ENCODE data around the gene IMPA2. TPM values are rescaled to one million over a fixed set of nuclear protein-coding genes. Genes with fewer than 3 reads are reported as not detected.

Gene IMPA2
- polyA plus RNA-seq, 4 donors = 22.6 to 58.3 (median 36.8) TPM

- Histone ChIP-seq H3K4me1 (ENCODE audit: control insufficient read depth in 3 of 3, insufficient read depth in 2 of 3, low read depth in 1 of 3, low read length in 2 of 3) (peaks cover 0 to 24% (median 4%) of the 10 kb centered on the region in 3 donors), H3K27ac (ENCODE audit: low read depth in 1 of 3, low read length in 2 of 3) (no peak overlapping the region), H3K36me3 (ENCODE audit: control insufficient read depth in 3 of 3, insufficient read depth in 2 of 3, low read depth in 1 of 3, low read length in 3 of 3) (peaks cover 0 to 75% (median 5%) of the 10 kb centered on the region in 3 donors), H3K9me3 (ENCODE audit: control insufficient read depth in 2 of 2, insufficient read depth in 1 of 2, low read depth in 1 of 2, low read length in 1 of 2) (no peaks in the 10 kb centered on the region), H3K27me3 (ENCODE audit: control insufficient read depth in 3 of 3, insufficient read depth in 3 of 3, low read length in 3 of 3) (no peaks in the 10 kb centered on the region), H3K4me3 (ENCODE audit: low read depth in 1 of 3, low read length in 3 of 3) (no peak overlapping the region)
- DNase-seq (no peak), FAIRE-seq (no peak)
- 86 to 90% (median 89%) methylated on average over 17 of the region's 17 CpGs for WGBS, 3 donors
Measured at GRCh38 chr18:12014086-12014485, 32.8 kb downstream of the IMPA2 start.

DNA sequence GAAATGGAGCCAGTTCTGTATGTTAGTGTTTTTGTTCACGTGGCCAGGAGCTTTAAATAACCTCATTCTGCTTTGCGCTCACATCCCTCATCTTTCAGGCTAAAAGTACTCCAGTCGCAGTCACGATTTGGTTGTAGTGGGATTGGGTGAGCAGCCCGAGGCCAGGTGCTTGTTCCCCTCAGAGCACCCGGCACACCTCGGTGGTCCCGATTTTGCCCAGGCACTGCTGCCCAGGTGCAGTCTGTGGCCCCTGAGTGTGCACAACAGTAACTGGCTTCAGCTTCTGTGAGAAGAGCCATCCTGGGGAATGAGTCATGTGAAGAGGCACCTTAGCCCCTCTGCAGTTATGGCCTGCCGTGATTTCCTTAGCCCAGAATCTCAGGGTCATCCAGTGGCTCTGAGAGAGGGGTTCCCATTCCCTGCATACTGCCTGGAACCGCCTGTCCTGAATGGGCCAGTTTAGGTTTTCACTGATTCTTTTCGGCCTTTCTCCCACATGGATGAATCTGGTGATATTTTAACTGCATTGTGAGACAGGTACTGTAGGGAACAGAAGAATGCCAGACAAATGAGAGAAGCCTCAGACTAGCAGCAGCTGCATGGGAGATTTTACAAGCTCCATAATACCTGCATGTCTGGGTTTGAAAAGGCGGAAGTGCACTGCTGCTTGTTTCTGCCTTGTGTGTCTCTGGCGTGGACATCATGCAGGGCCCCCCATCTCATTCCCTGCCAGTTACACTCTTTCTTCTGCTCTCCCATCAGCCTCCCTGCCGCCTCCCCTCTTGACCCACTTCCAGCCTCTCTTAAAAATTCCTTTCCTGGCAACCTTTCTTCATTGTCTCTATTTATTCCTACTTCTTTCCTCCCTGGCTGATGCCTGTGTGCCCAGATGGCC, 33.5 kb downstream of the IMPA2 start:
- WGBS, 3 donors = 55 to 82% (median 62%) methylated on average over 14 of the region's 14 CpGs
- Histone ChIP-seq H3K27me3 (ENCODE audit: control insufficient read depth in 3 of 3, insufficient read depth in 3 of 3, low read length in 3 of 3) (no peaks in the 10 kb centered on the region), H3K27ac (ENCODE audit: low read depth in 1 of 3, low read length in 2 of 3) (peak overlapping the region; percentile 66 to 92 (median 84)), H3K9me3 (ENCODE audit: control insufficient read depth in 2 of 2, insufficient read depth in 1 of 2, low read depth in 1 of 2, low read length in 1 of 2) (no peaks in the 10 kb centered on the region), H3K4me3 (ENCODE audit: low read depth in 1 of 3, low read length in 3 of 3) (no peak overlapping the region), H3K36me3 (ENCODE audit: control insufficient read depth in 3 of 3, insufficient read depth in 2 of 3, low read depth in 1 of 3, low read length in 3 of 3) (peaks cover 0 to 68% (median 5%) of the 10 kb centered on the region in 3 donors), H3K4me1 (ENCODE audit: control insufficient read depth in 3 of 3, insufficient read depth in 2 of 3, low read depth in 1 of 3, low read length in 2 of 3) (peaks cover 0 to 21% (median 1%) of the 10 kb centered on the region in 3 donors)
- FAIRE-seq (no peak), DNase-seq (peak in 1 of 2 donors; percentile 44)

DNA sequence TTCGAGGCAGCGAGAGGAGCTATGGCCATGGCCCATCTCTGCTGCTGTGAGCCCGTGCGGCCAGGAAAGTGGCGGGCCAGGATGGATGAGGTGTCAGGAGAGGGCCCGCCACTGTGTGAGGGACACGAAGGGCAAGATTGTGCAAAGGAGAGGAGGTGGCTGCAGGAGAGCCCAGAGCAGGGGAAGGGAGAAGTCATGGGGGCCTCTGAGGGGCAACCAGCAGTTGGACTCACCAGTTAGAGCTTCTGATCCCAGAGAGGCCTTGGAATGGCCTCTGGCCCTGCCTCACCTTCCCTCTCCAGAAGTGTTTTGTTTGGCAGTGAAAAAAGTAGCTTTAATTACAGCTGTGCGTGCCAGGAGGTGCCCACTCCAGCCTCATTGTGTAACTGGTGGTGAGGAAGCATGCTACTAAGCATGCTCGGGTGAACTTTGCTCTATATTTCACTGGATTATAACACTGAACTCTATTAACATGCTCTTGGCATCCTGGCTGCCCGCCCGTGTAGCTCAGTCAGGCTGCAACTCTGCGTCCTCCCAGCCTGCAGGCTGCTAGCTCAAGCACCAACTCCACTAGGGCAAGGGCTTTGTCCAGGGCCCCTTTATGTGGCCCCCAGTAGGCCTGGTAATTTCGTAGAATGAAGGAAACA, 34.2 kb downstream of the IMPA2 start:
- Histone ChIP-seq H3K4me3 (ENCODE audit: low read depth in 1 of 3, low read length in 3 of 3) (no peak overlapping the region), H3K36me3 (ENCODE audit: control insufficient read depth in 3 of 3, insufficient read depth in 2 of 3, low read depth in 1 of 3, low read length in 3 of 3) (peaks cover 0 to 62% (median 5%) of the 10 kb centered on the region in 3 donors), H3K4me1 (ENCODE audit: control insufficient read depth in 3 of 3, insufficient read depth in 2 of 3, low read depth in 1 of 3, low read length in 2 of 3) (peaks cover 0 to 21% (median 1%) of the 10 kb centered on the region in 3 donors), H3K27ac (ENCODE audit: low read depth in 1 of 3, low read length in 2 of 3) (peak overlapping the region; percentile 66 to 92 (median 84)), H3K27me3 (ENCODE audit: control insufficient read depth in 3 of 3, insufficient read depth in 3 of 3, low read length in 3 of 3) (no peaks in the 10 kb centered on the region), H3K9me3 (ENCODE audit: control insufficient read depth in 2 of 2, insufficient read depth in 1 of 2, low read depth in 1 of 2, low read length in 1 of 2) (no peaks in the 10 kb centered on the region)
- 14 to 47% (median 27%) methylated on average over 13 of the region's 13 CpGs for WGBS, 3 donors
- peak; percentile 83 to 94 for DNase-seq
- no peak for FAIRE-seq

DNA sequence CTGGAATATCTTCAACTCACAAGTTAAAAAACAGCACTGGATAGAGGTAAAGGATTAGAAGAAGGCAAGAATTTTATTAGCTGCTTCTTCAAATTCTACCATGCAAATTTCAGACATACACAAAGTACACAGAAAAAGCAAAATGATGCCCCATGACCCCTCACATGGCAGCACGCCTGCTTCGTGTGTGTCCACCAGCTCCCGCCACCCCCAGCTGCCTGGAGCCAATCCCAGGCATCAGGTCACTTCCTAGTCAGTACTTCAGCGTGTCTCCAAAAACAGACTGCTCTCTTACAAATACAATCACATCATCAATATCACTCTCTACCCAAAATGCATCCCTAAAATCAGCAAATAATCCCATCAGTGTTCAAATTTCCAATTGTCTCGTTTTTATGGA, 35.8 kb downstream of the IMPA2 start:
- no peak overlapping the region for H3K27ac ChIP-seq (ENCODE audit: low read depth in 1 of 3, low read length in 2 of 3)
- no peak for FAIRE-seq
- H3K9me3 ChIP-seq (ENCODE audit: control insufficient read depth in 2 of 2, insufficient read depth in 1 of 2, low read depth in 1 of 2, low read length in 1 of 2) = no peaks in the 10 kb centered on the region
- peaks cover 0 to 21% (median 1%) of the 10 kb centered on the region in 3 donors for H3K4me1 ChIP-seq (ENCODE audit: control insufficient read depth in 3 of 3, insufficient read depth in 2 of 3, low read depth in 1 of 3, low read length in 2 of 3)
- H3K27me3 ChIP-seq (ENCODE audit: control insufficient read depth in 3 of 3, insufficient read depth in 3 of 3, low read length in 3 of 3) = no peaks in the 10 kb centered on the region
- H3K36me3 ChIP-seq (ENCODE audit: control insufficient read depth in 3 of 3, insufficient read depth in 2 of 3, low read depth in 1 of 3, low read length in 3 of 3) = peaks cover 3 to 52% (median 5%) of the 10 kb centered on the region in 3 donors
- DNase-seq = no peak
- 74 to 81% (median 77%) methylated on average over 5 of the region's 5 CpGs for WGBS, 3 donors
- no peak overlapping the region for H3K4me3 ChIP-seq (ENCODE audit: low read depth in 1 of 3, low read length in 3 of 3)

- H3K4me1 ChIP-seq (ENCODE audit: control insufficient read depth in 3 of 3, insufficient read depth in 2 of 3, low read depth in 1 of 3, low read length in 2 of 3) = peaks cover 0 to 21% (median 6%) of the 10 kb centered on the region in 3 donors
- WGBS, 3 donors = 94 to 95% (median 94%) methylated on average over 7 of the region's 7 CpGs
- no peaks in the 10 kb centered on the region for H3K27me3 ChIP-seq (ENCODE audit: control insufficient read depth in 3 of 3, insufficient read depth in 3 of 3, low read length in 3 of 3)
- no peaks in the 10 kb centered on the region for H3K9me3 ChIP-seq (ENCODE audit: control insufficient read depth in 2 of 2, insufficient read depth in 1 of 2, low read depth in 1 of 2, low read length in 1 of 2)
- H3K4me3 ChIP-seq (ENCODE audit: low read depth in 1 of 3, low read length in 3 of 3) = no peak overlapping the region
- H3K27ac ChIP-seq (ENCODE audit: low read depth in 1 of 3, low read length in 2 of 3) = no peak overlapping the region
- FAIRE-seq = no peak
- DNase-seq = no peak
- peaks cover 0 to 43% (median 3%) of the 10 kb centered on the region in 3 donors for H3K36me3 ChIP-seq (ENCODE audit: control insufficient read depth in 3 of 3, insufficient read depth in 2 of 3, low read depth in 1 of 3, low read length in 3 of 3)
Measured at GRCh38 chr18:12018861-12019260, 37.6 kb downstream of the IMPA2 start.

GRCh38 chr18:12021077-12021476, 39.8 kb downstream of the IMPA2 start:
- Histone ChIP-seq H3K4me3 (ENCODE audit: low read depth in 1 of 3, low read length in 3 of 3) (no peak overlapping the region), H3K27me3 (ENCODE audit: control insufficient read depth in 3 of 3, insufficient read depth in 3 of 3, low read length in 3 of 3) (no peaks in the 10 kb centered on the region), H3K36me3 (ENCODE audit: control insufficient read depth in 3 of 3, insufficient read depth in 2 of 3, low read depth in 1 of 3, low read length in 3 of 3) (peaks cover 0 to 27% (median 3%) of the 10 kb centered on the region in 3 donors), H3K9me3 (ENCODE audit: control insufficient read depth in 2 of 2, insufficient read depth in 1 of 2, low read depth in 1 of 2, low read length in 1 of 2) (no peaks in the 10 kb centered on the region), H3K4me1 (ENCODE audit: control insufficient read depth in 3 of 3, insufficient read depth in 2 of 3, low read depth in 1 of 3, low read length in 2 of 3) (peaks cover 0 to 4% (median 3%) of the 10 kb centered on the region in 3 donors), H3K27ac (ENCODE audit: low read depth in 1 of 3, low read length in 2 of 3) (no peak overlapping the region)
- FAIRE-seq (no peak), DNase-seq (no peak)
- WGBS, 3 donors = 91 to 99% (median 98%) methylated on average over 2 of the region's 2 CpGs

DNA sequence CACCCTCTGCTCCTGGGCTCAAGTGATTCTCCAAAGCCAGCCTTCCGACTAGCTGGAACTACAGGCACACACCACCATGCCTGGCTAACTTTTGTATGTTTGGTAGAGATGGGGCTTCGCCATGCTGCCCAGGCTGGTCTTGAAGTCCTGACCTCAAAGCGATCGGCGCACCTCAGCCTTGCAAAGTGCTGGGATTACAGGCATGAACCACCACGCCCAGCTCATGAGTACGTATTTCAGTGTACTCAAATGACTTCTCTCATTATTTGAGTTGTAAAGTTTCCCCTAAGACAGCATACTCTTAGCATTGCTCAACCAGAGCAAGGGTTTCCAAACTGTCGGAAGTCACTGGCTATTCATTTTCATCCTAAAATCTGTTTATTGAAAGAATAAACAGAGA, 40.3 kb downstream of the IMPA2 start:
- no peak overlapping the region for H3K4me3 ChIP-seq (ENCODE audit: low read depth in 1 of 3, low read length in 3 of 3)
- no peak overlapping the region for H3K27ac ChIP-seq (ENCODE audit: low read depth in 1 of 3, low read length in 2 of 3)
- H3K9me3 ChIP-seq (ENCODE audit: control insufficient read depth in 2 of 2, insufficient read depth in 1 of 2, low read depth in 1 of 2, low read length in 1 of 2) = no peaks in the 10 kb centered on the region
- H3K27me3 ChIP-seq (ENCODE audit: control insufficient read depth in 3 of 3, insufficient read depth in 3 of 3, low read length in 3 of 3) = no peaks in the 10 kb centered on the region
- no peak for DNase-seq
- H3K36me3 ChIP-seq (ENCODE audit: control insufficient read depth in 3 of 3, insufficient read depth in 2 of 3, low read depth in 1 of 3, low read length in 3 of 3) = peaks cover 0 to 25% (median 3%) of the 10 kb centered on the region in 3 donors
- H3K4me1 ChIP-seq (ENCODE audit: control insufficient read depth in 3 of 3, insufficient read depth in 2 of 3, low read depth in 1 of 3, low read length in 2 of 3) = peaks cover 0 to 4% (median 0%) of the 10 kb centered on the region in 3 donors
- 91 to 92% (median 92%) methylated on average over 8 of the region's 8 CpGs for WGBS, 3 donors
- FAIRE-seq = no peak

- H3K27me3 ChIP-seq (ENCODE audit: control insufficient read depth in 3 of 3, insufficient read depth in 3 of 3, low read length in 3 of 3) = no peaks in the 10 kb centered on the region
- WGBS, 3 donors = 50 to 80% (median 58%) methylated on average over 3 of the region's 3 CpGs
- H3K4me3 ChIP-seq (ENCODE audit: low read depth in 1 of 3, low read length in 3 of 3) = no peak overlapping the region
- H3K36me3 ChIP-seq (ENCODE audit: control insufficient read depth in 3 of 3, insufficient read depth in 2 of 3, low read depth in 1 of 3, low read length in 3 of 3) = peaks cover 0 to 20% (median 3%) of the 10 kb centered on the region in 3 donors
- DNase-seq = peak in 1 of 2 donors; percentile 67
- no peaks in the 10 kb centered on the region for H3K9me3 ChIP-seq (ENCODE audit: control insufficient read depth in 2 of 2, insufficient read depth in 1 of 2, low read depth in 1 of 2, low read length in 1 of 2)
- peaks cover 0 to 4% (median 0%) of the 10 kb centered on the region in 3 donors for H3K4me1 ChIP-seq (ENCODE audit: control insufficient read depth in 3 of 3, insufficient read depth in 2 of 3, low read depth in 1 of 3, low read length in 2 of 3)
- FAIRE-seq = no peak
- peak overlapping the region in 1 of 3 donors; percentile 42 for H3K27ac ChIP-seq (ENCODE audit: low read depth in 1 of 3, low read length in 2 of 3)
Measured at GRCh38 chr18:12023375-12023774, 42.1 kb downstream of the IMPA2 start.

Data from small intestine (tissue), 7 donors.